Activated T-cell treated with anti-CD3 and anti-CD28 coated beads for 24 hours (primary cell): ENCODE results near the gene KCTD5.

Source experiments
- DNase-seq: peaks from one replicate; pipeline ENCODE4 v3.0.0-alpha.2; 2020; ENCODE audit warnings: low read depth

Gene KCTD5

DNA sequence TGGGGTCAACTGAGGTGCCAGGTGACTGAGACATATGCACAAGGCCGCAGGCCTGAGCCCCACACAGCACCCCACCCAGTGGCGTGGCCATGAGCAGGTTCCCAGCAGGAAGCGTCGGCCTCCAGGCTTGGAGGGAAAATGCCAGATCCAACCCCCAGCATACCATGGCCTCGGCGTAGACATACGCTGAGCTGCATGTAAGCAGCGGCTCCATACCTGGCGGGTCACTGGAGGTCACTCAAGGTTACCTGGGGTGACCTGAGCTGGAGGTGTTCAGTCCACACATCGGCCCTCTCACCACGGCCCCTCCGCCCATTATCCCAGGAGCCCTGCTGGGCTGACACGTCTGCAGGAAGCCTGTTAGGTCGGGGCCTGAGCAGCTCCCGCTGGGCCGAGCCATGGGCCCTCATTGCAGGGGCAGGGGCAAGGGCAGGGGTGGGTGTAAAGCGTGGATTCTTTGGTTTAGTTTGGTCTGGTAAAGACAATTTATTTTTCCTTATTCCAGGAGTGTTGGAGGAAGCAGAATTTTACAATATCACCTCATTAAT lies 15.2 kb downstream of the KCTD5 start:
- no peak for DNase-seq

DNA sequence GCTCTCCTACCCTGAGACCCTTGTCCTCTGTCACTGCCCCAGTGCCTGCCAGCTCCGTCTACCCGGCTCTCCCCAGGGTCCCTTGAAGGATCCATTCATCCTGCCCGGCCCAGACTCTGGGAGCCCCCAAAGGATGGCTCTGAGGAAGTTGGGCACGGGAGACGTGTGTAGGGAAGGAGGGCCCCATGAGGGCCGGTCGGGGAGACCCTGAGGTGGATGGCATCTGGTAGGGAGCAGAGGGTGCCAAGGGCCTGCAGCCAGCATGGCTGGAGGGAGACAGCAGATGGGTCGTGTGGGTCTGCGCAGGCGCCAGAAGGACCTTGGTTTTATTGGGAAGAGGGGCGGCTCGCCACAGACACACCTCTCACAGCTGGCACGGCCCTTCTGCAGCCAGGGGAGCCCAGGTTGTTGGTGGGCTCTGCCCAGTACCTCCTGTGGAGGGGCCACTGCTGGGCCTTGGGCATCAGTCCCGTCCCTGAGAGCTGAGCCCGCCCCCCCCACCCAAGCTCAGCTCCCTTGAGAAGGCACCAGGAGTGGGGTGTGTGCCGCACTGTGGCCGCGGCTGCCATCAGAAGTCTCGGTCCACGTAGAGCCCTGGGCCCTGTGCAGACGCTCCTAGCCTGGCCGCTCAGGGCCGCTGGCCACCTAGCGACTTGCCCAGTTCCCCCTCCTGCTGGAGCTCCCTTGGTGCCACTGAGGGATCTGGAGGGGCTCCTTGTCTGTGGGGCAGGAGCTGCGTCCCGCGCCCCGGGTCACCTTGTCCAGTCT lies 16.0 kb downstream of the KCTD5 start:
- DNase-seq: no peak

DNA sequence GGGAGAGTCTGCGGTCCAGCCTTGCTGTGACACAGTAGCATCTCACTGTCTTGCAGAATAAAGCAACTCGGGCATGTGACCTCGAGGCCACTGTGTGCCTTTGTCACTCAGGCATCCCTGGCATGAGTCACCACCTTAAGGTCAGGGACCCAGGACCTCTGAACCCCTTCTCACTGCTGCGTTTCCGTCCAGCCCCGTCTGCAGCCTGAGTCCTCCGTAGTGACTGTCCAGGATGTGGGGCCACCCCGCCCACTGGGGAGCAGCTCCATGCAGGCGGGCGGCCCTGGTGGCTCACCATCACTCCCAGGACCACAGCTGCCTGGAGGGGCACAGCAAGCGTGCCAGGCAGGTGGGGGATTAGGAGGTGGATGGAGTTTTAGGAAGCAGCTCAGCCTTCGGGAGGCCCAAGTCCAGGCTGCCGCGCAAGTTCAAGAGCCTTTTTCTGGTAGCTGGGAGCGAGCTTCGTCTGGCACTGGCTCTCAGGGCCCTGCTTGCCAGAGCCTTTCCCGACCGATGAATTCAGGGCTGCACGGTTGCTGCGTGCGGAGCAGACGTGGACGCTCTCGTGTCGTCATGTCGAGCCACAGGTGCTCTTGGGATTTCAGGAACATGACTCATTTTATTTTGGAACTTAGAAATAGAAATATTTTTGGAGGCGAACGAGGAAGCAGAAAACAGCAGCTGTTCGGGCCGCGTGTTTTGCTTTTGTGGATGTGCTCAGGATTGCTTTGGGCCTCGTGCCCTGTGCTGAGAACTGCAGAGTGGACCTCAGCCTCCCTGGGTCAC lies 16.8 kb downstream of the KCTD5 start:
- DNase-seq: no peak

DNA sequence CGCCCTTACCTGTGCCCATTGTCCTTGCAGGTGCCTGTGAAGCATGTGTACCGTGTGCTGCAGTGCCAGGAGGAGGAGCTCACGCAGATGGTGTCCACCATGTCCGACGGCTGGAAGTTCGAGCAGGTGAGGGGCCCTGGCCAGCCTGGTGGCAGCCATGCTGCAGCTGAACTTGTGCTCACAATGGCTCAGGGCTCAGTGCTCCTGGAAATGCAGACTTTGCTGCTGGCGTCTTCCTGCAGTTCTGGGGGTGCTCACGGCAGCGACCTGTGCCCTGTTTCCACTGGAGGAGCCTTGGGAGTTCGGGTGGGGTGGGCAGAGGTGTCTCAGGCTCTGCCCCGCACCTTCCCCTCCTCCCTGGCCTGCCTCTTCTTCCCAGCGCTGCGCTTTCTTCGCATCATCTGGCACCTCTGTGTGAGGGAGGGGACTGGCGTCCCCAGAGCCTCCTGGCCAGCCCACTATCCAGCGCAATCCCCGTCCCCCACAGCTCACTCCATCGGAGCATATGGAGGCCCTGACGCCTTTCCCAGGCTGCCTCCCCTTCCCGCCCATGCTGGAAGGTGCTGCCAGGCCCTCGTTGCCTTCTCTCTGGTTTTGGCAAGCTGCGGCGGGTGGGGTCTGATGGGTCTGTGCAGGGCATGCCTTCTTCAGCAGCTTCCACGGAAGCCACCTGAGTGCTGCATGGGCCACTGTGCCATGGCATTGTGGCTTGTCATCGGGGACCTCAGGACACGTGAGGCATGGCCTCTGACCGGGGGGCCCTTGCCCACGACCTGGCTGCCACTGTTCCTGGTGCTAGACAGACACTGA lies 17.7 kb downstream of the KCTD5 start:
- DNase-seq: no peak

DNA sequence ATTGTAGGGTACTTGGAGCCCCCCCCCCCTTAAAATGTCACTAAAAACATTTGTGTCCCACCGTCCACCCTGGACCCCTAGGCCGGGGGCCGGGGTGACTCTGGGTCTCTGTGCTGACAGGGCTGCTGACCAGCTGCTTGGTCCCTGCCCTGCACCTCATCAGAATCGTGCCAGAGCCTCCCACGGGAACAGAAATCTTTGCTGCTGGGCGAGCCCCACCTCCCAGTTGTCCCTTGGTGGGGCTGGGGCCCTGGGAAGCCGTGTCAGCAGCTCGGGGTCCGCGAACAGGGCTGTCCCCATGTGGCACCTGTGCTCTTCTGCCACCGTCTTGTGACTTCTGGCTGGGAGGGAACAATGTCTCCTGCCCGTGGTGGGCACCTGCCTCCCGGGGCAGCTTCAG lies 18.5 kb downstream of the KCTD5 start:
- DNase-seq: no peak

DNA sequence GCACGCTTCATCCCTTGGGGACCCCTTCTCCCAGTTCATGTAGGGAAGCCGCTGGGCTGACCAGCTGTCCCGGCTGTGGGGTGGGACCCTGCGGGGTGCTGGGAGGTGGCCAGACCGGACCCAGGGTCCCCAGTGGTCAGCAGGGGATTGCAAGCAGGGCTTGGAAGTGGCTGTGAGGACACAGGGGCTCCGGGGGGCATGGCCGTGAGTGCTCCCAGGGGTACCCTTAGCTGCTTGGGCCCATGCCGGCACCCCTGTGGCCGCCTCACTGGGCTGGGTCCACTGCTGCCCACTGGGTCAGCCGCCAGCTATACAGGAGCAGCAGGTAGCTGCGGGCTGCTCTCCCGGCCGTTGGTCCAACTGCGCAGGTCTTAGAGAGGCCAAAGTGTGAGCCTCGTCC lies 18.9 kb downstream of the KCTD5 start:
- no peak for DNase-seq

DNA sequence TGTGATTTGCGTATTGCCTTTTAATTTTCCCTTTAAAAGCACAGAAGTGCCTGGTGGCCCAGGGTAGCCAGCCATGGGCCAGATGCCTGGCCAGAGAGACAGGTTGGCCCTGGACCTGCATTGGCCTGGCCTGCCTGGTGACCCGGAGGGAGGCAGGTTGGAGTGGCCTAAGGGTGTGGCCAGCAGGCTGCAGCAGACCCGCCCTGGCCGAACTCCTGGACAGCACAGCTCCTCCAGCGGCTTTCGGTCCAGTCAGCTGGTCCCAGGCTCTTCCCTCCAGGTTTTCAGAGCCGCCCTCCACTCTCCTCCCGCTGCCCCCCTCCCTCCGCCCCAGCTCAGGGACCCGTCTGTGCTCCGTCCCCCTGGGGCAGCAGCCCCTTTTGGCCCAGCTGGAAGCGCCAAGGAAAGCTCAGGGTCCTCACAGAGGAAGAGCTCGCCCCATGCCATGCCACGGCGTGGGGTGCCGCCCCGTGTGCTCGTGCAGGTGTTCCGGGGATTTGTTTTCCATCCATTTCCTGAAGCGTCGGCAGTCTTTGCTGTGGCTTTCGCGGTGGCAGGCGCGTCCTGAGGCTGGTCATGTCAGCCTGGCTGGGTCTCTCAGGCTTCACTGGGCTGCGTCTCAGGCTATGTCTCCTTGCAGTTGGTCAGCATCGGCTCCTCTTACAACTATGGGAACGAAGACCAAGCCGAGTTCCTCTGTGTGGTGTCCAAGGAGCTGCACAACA lies 19.6 kb downstream of the KCTD5 start:
- no peak for DNase-seq

DNA sequence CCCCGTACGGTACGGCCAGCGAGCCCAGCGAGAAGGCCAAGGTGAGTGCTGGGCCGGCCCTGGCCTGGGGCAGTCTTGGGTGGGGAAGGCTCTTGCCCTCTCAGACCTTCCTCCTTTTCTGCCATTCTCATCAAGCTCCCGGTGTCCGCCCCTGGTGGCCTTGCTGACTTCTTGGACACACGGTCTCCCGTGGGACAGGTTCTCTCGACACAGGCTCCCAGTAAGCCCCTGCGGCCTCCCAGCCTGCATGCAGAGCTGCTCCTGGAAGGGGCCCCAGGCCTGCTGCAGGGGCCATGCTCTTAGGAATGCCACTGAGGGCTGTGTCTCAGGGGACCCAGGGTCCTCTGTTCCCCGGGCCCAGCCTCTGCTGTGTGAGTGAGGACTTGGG lies 20.1 kb downstream of the KCTD5 start:
- DNase-seq: no peak

DNA sequence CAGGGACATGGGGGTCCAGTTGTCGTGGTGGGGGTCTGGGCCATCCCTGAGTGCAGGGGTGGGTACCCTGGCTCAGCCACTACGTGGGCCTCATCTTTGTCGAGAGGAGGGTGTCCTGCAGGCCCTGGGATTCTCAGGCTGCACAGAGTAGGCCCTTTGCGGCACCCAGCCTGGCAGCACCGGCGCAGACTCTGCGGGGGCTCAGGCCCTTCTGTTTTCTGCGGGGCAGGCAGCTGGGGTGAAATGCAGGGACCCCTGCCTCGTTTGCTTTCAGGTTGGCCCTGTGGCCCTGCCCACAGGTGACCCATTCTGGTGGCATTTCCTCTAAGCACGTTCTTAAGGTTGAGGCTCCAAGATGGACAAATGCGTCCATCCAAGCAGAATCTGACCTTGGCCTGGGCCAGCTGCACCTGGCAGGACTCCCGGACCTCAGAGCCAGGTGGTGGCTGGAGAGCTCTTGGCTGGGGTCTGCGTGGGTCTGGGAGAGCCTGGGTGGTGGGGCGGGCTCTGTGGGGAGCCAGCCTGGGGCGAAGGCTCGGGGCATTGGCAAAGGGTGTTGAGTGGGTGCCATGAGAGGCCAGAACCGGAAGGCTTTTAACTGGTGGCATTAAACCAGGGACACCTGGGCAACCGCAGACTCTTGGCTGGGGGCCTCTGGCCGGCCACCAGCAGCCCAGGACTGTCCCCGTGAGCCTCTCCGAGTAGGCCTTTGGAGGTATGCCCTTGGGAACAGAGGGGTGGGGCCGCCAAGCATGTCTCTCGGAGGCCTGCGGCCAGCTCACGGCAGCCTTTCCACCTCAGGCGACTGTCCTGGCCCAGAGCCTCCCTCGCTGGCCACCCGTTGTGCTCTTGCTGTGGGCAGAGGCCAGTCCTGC lies 20.8 kb downstream of the KCTD5 start:
- DNase-seq: no peak

DNA sequence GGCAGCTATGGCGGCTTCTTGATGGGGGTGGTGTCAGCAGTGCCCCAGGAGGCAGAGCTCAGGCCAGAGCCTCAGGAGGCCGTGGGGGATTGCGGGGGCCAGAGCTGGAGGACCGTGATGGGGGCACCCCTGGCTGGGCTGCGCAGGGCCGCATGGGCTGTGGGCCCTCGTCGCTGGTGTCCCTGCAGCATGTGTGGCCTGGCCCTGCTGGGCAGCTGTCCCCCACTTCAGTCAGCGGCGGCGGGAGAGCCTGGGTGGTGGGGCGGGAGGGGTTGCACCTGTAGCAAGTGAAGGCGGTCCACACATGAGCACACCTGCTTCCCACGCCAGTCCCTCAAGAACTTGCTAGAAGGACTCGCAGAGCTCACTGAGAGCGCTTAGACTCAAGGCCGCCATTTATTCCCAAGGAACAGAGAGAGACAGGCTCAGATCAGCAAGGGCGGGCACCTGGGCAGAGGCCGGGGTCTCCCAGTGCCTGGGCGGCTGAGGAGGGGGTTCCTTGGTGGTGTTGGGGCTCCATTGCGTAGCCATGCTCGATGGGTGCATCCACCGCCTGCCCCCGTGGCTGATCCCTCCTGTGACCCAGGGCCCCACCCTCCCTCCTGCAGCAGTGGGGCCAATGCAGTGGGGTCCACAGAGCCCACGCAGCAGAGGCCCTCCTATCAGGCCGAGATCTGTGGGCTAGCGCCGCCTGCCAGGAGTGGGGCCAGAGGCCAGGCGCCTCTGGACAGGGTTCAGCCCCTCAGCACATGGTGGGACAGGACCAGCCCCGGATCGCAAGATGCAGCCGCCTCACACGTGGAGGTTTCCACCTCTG lies 22.1 kb downstream of the KCTD5 start:
- no peak for DNase-seq

DNA sequence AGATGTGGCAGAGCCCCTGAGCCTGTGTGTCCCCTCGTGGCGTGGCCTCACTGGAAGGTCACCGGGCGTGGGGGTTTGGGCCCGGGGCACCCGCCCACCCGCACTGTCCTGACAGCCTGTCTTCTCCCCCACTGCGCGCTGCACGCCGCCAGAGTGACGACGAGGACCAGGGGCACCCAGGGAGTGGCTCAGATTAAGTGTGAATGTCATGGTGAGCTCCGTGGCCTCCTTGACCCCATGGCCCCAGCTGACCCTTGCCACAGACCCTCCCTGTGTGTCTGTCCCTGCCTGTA lies 22.6 kb downstream of the KCTD5 start:
- no peak for DNase-seq

DNA sequence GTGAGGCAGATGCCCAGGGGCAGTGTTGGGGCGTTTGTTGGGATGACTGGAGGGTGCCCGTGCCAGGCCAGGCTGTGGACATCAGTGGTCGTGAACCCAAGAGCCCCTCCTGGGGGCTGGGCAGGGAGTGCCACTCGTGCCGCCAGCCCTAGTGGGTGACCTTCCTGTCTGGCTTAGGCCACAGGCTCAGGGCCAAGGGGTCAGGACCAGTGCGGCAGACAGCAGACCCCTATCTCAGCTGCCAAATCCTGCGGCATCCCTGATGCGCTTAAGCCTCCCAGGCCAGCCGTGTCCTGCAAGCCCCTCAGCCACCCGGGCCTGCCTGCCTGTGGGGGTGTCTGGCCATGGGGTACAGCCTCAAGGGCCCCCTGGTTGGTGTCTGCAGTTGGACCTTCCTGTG lies 23.0 kb downstream of the KCTD5 start:
- no peak for DNase-seq

DNA sequence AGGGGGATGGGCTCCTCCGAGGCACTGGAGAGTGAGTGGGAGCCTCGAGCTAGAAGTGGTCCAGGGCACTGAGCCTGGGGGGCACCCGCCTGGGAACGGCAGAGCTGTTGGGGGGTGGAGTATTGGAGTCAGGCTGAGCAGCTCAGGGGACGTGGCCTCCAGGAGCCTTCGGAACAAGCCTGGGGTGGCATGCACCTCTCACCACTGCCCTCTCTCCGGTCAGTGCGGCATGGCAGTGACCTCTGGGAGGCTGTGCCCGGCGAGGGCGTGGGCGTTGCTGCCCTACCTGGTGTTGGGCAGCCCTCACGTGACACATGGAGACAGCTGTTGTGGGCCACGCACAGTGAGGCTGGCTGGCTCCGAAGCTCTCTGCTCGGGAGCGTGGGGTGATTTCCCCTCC lies 23.8 kb downstream of the KCTD5 start:
- DNase-seq: no peak

DNA sequence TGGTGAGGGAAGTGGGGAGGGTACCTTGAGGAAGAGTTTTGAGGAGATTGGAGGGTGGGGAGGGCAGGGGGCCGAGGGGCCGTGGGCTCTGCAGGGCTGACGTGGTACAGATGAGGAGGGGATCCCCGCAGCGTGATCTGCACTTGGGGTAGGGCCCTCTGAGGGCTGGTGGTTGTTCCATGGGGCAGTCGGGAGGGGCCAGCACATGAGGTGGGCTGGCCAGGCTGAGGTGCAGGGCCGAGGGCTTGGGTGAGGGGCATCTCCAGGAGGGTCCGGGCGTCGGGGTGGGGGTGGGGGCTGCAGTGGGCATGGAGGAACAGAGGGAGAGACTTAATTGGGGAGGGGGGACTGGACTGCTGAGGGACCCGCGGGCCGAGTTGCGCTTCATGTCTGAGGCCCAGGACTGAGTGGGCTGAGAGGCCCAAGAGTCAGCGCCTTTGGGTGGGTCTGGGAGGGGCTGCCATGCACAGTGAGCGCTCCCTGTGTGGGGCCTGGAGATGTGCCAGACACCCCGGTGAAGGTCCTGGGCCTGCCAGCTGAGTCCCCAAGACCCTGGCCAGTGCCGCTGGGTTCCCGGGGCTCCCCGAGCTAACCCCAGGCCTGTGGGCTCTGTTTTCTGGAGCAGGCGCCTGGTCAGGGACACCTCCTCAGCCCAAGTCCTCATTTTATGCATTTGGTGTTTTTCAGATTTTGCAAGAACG lies 24.4 kb downstream of the KCTD5 start:
- no peak for DNase-seq

DNA sequence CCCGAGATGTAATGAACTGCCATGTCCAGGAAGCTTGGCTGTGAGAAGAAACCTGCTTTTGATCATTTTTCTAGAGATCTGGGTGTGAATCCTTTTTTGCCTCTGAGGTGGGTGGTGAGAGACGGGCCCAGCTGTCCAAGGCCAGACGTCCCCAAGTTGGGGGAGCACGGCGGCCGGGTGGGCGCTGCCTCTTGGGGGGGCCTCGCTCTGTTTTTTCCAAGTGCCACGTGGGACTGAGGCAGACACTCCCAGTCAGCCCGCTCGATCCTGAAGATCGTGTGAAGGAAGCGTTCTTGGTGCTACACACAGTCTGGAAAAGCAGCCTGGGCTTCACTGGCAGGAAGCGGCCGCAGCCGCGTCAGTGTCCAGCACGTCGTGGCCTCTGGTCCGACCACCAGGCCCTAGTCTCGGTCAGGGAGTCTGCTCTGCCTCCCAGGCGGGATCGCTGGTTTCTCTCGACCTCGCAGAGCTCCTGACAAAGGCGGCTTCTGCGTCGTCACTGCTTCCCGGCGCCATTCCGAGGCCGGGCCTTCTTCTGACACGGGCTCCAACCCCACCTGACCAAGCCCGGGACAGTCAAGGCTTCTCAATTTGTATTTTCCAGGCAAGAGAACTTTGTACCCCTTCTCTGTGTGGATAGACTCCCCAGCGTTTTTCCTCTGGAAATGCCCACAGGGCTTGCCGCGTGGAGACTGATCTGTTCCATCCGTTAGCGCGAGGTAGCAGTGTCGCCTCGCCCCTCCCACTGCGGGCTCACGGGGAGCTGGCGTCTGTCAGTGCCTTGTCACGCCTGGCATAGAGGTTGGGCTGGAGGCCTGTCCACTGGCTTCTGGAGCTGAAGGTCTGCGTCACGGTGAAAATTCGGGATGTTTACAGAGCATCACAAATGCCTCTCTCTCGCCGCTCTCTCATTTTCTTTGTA lies 25.3 kb downstream of the KCTD5 start:
- no peak for DNase-seq

DNA sequence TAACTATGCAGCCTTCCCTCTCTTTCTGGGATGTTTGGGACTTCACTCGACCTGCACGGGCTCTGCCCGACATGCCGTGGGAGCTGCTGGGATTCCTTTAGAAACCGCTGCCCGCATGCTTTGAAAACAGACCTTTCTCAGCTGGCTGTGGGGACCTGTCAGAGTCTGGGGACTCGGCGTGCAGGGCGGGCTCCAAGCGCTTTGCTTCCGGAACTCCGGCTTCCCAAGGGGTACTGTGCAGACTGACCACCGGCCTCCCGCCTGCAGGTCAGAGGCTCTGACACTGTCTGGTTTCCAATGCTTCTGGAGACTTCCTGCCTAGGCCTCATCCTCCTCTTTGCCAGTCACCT lies 25.9 kb downstream of the KCTD5 start:
- no peak for DNase-seq

DNA sequence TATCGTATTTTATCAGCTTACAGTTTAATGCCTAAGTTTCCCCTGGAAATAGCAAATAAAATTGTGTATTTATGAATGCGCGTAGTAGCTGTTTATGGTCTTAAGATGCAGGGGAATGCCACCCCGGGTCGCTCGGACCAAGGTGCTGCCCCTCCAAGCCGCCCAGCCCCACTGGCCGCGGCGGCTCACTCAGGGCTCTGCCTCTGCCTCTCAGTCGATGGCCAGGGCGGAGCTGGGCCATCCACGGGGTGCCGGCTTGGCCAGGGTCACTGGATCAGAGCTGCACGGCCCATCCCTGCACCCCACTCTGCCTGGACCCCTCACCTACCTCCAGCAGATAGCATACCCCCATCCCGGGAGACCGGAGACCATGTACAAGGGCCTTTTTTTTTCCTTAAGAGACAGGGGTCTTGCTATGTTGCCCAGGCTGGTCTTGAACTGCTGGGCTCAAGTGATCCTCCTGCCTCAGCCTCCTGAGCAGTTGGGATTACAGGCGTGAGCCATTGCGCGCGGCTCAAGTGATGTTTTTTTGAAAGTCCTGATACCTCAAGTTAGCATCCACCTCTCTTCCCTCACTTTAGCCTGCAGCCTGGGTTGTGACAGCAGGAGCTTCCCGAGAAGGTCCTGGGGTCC lies 26.7 kb downstream of the KCTD5 start:
- DNase-seq: no peak

DNA sequence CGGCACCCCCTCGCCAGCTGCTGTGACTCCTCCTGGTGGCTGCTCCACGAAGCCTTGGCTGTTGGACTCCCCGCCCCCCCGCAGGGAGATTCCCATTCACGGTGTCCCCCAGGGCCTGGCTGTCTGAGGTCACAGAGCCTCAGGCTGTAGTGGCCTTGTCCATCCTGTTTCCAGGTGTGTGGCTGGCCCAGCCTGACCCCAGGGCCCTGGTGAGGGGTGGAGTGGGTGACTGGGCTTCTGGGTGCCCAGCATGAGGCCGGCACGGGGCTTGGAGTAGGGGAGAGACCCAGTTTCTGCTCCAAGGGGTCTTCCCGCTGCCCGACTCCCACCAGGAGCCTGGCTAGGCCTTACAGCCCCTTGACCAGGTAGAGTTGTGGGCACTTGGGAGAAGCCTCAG lies 27.3 kb downstream of the KCTD5 start:
- no peak for DNase-seq
